NCI-H128 (cell line): ENCODE data around the gene SEPHS2.
"Not testable (repeated sequence)": the region's sequence is repeated elsewhere in the genome, so short reads cannot be mapped to it uniquely, and the experiment has no call there.

Experiments
- DNase-seq: peaks from one replicate; lab custom pipeline; 2025; ENCODE audit not compliant: unreplicated experiment; lab: John Stamatoyannopoulos, UW

The SEPHS2 gene, protein sequence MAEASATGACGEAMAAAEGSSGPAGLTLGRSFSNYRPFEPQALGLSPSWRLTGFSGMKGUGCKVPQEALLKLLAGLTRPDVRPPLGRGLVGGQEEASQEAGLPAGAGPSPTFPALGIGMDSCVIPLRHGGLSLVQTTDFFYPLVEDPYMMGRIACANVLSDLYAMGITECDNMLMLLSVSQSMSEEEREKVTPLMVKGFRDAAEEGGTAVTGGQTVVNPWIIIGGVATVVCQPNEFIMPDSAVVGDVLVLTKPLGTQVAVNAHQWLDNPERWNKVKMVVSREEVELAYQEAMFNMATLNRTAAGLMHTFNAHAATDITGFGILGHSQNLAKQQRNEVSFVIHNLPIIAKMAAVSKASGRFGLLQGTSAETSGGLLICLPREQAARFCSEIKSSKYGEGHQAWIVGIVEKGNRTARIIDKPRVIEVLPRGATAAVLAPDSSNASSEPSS

DNA sequence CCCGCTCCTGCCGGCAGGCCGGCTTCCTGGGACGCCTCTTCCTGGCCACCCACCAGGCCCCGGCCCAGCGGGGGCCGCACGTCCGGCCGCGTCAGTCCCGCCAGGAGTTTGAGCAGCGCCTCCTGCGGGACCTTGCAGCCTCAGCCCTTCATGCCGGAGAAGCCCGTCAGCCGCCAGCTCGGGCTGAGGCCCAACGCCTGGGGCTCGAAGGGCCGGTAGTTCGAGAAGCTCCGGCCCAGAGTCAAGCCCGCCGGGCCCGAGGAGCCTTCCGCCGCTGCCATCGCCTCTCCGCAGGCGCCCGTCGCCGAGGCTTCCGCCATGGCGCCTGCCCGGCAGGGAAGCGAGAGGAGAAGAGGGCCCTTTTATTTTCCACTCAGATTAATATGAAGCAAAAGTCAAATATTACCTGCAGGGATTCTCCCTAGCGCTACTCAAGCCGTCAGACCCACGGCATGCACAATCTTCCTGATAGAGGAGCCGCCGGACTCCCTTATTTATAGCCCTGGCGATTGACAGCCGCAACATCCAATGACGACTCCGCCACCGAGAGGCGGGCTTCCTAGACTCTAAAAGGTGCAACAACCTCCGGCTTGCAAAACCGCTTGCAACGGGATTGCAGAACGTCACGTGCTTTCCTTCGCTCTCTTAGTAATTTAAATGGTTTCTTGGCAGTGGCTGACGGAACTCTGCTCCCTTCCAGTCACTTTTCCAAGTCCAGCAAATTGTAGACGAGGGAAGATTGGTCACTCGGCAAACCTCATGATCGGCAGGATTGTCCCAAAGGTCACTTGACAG is at the start of gene SEPHS2:
TSS of gene SEPHS2 (minus strand) at position 467 of the 795 bp plus-strand sequence. CDS start at position 320, 147 bp downstream.
- DNase-seq = peak; percentile 91

DNA sequence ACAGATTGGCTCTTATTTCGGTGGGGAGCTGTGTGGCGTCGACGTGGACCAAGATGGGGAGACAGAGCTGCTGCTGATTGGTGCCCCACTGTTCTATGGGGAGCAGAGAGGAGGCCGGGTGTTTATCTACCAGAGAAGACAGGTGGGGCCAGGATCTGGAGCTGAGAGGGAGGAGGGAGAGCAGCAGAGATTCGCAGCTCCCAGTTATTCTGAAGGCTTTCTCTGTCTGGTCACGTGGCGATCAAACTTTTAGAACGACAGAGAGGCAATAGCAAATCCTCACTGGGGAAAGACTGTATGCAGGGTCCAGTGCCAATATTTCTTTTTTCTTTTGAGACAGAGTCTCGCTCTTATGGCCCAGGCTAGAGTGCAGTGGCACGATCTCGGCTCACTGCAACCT is 49.0 kb upstream of the SEPHS2 start:
- DNase-seq = no peak

DNA sequence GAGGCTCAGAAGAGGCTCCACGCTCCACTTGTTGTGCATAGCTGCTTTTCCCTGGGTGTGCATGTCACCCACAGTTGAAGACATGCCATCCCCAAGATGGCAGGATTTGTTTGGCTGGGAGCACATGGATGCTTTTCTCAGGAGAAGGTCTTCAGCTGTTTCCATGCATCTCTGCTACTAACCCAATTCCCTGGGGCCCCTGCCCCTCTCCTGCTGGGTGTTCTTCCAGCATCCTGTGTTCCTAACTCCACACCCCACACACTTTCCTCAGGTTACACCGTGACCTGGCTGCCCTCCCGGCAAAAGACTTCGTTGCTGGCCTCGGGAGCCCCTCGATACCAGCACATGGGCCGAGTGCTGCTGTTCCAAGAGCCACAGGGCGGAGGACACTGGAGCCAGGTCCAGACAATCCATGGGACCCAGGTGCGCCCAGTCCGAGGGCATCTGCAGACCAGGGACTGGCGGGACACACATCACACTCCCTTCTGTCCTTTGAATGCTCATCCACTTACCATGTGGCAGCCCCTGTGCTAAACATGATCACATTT is 48.3 kb upstream of the SEPHS2 start:
- no peak for DNase-seq

DNA sequence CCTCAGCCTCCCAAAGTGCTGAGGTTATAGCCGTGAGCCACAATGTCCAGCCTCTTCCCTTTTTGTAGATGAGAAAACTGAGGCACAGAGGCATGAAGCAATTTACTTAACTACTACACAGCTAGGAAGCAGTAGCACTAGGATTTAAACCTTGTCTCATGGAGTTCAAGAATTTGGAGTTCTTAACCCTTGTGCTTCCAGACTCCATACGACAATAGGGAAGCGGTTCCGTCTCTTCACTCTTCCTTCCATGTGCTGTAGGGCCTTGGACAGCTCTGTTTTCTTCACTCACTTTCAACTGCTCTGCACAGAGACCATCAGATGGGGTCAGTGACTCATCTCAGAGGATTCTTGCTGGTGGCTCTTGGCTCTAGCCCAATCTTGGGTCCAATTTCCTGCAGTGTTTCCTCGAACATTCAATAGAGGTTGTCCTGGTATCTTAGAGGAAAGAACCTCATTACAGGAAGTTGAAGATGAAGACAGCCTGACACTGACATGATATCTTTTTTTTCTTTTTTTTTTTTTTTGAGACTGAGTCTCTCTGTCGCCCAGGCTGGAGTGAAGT is 46.2 kb upstream of the SEPHS2 start:
- DNase-seq = no peak

DNA sequence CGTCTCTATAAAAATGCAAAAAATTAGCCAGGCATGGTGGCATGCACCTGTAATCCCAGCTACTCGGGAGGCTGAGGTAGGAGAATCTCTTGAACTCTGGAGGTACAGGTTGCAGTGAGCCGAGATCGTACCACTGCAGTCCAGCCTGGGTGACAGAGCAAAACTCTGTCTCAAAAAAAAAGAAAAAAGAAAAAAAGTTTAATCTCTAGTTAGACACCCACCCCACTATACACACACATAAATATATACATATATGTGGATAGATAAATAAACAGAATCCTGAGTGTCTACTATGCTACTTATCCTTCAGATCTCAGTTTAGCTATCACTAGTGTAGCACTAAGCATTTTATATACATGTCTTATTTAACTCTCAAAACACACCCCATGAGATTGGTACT is 45.6 kb upstream of the SEPHS2 start:
- no peak for DNase-seq

DNA sequence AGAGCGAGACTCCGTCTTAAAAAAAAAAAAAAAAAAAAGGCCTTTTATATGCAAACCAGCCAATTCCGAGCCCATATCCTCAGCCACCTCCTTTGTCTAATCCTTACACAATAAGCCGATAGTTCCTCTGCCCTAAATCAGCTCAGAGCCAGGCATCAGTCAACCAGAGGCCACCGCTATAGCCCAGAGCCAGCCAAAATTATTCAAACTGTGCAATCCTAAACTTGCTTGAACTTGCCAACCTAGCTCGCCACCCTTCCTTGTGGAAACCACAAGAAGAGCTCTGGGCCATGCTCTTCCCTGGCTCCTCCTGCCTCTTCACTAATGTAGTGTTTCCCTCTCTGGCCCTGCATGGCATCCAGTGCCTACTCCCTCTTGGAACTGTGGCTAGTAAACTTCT is 44.5 kb upstream of the SEPHS2 start:
- no peak for DNase-seq

DNA sequence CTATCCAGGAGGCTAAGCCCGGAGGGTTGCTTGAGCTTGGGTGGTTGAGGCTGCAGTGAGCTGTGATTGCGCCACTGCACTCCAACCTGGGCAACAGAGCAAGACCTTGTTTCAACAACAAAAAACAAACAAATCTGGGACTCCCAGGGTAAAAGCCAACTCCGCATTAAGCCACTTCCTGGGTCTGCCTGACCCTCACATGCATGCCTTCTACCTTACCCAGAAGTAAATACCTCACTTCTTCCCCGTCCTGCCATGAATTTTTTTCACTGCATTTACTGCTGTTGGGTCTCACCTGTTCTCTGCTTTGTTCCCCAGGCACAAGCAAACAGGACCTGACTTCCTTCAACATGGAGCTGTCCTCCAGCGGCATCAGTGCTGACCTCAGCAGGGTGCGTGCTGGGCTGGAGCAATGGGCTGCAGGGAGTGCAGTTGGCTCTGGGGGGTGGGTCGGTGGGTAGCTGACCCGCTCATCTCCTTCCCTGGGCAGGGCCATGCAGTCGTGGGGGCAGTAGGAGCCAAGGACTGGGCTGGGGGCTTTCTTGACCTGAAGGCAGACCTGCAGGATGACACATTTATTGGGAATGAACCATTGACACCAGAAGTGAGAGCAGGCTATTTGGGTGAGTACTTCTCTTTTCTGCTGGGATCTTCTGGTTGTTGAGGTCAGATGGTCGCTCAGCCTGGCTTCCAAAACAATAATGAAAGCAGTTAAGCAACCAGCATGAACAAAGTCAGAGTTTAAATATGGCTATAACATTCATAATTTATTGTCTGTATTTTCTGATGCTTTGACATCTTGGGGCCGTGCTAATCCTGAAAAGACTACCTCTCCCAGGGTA is 43.3 kb upstream of the SEPHS2 start:
- DNase-seq = no peak

DNA sequence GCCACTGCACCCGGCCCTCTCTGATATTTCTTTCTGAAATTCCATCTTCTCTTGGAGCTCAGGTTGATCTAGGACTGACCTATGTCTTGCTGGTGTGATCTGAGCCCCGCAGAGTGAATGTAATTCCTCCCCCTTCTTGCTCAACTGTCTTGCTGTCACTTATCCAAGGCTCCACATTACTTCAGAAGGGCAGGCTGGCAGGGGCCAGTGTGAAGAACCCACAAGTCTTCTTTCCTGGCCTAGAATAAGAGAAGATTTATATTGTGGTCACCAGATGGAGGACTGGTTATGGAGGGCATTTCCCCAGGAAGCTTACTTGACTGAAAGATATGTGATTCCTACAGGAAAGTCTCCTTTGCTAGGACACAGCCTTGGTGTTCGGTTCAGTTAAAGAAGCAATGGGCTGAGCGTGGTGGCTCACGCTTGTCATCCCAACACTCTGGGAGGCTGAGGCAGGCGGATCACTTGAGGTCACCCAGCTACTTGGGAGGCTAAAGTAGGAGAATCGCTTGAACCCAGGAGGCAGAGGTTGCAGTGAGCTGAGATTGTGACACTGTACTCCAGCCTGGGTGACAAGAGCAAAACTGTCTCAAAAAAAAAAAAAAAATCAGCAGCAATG is 40.3 kb upstream of the SEPHS2 start:
- no peak for DNase-seq

DNA sequence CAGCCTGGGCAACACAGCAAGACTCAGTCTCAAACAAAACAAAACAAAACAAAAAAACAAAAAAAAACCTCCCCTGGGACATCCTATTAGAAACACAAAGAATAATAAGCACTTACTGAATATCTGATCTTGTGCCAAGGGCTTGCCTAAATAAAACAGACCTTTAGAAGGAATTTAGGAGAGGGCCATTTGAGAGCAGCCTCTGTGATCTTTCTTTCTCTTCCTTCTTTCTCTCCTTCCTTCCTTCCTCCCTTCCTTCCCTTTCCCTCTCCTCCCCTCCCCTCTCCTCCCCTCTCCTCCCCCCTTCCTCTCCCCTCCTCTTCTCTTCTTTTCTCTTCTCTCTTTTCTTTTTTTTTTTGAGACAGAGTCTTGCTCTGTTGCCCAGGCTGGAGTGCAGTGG is 39.2 kb upstream of the SEPHS2 start:
- DNase-seq = no peak

DNA sequence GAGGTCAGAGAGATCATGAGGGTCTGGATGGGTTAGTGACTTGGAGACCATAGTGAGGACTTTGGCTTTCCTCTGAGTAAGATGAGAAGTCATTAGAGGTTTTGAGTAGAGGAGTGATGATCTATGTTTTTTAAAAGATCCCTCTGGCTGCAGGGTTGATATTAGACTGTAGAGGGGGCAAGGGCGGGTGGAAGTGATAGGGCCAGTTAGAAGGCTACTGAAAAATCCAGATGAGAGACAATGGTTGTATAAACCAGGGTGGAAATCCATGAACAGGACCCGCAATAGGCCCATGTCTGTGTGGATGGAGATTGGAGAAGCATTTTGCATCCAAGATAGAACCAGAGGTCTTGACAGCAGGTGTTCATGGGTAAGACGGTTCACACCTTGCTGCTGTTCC is 36.7 kb upstream of the SEPHS2 start:
- DNase-seq = no peak

DNA sequence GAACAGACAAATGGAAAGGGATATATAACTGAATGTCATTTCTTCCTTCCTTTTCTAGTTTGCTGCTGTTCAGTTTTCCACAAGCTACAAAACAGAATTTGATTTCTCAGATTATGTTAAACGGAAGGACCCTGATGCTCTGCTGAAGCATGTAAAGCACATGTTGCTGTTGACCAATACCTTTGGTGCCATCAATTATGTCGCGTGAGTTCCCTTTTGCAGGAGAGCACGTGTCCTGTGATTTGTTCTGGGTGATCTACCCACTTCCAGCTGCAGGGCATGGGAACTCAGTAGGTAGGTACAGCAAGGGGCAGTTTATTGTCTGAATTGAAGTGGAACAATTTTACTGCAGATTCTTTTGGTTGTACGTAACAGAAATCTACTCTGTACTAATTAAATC is 35.7 kb upstream of the SEPHS2 start:
- no peak for DNase-seq

DNA sequence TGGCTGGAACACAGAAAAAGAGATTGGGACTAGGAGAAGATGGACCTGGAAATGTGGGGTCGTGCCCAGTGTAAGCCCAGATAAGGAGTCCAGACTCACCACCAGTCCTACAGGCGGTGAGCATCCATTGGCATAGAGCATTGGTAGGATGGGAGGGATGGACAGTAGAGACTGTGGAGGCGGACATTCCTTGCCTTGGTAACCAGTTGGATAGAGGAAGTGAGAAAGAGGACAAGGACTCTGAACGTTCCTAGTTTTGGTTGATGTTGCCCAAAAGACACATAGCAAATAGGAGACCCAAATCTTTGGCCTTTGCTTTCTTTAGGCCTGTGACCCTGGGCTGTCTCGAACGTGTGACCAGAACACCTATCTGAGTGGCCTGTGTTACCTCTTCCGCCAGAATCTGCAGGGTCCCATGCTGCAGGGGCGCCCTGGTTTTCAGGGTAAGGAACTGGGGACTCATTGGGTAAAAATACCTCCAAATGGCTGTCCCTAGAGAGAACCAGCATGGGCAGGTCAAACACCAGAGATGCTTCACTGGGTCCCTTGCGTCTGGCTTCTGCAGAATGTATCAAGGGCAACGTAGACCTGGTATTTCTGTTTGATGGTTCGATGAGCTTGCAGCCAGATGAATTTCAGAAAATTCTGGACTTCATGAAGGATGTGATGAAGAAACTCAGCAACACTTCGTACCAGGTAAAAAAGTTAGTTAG is 33.2 kb upstream of the SEPHS2 start:
- no peak for DNase-seq

DNA sequence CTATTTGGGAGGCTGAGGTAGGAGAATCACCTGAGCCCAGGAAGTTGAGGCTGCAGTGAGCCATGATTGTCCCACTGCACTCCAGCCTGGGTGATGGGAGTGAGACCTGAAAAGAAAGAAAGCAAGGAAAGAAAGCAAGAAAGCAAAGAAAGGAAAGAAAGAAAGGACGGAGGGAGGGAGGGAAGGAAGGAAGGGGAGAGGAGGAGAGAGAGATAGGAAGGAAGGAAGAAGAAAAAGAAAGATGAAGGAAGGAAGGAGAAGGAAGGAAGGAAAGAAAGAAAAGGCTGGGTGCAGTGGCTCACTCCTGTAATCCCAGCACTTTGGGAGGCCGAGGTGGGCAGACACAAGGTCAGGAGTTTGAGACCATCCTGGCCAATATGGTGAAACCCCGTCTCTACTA is 32.1 kb upstream of the SEPHS2 start:
- not testable (repeated sequence) for DNase-seq

DNA sequence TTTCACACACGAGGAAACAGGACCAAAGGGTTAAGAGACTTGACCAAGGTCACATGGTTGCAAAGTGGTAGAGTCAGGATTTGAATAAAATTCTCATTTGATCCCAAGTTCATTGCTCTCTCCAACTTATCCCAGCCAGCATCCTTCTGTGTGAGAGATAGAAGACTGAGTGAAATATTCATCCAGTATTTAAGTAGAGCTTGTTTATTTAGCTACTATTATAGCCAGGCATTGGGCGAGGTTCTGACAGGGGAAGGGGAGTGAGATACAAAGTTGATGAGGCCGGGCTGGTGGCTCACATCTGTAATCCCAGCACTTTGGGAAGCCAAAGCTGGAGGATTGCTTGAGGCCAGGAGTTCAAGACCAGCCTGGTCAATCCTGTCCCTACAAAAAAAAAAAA is 31.3 kb upstream of the SEPHS2 start:
- DNase-seq = no peak

DNA sequence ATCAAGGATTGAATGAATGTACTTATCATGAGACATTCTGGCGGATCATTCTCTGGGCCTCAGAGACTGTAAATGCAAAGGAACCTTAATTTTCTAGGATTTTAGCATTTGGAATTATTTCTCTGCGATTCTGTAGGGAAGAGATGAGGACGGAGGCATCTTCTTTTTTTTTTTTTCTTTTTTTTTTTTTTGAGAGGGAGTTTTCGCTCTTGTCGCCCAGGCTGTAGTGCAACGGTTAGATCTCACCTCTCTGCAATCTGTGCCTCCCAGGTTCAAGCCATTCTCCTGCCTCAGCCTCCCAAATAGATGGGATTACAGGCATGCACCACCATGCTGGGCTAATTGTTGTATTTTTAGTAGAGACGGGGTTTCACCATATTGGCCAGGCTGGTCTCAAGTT is 29.0 kb upstream of the SEPHS2 start:
- no peak for DNase-seq

DNA sequence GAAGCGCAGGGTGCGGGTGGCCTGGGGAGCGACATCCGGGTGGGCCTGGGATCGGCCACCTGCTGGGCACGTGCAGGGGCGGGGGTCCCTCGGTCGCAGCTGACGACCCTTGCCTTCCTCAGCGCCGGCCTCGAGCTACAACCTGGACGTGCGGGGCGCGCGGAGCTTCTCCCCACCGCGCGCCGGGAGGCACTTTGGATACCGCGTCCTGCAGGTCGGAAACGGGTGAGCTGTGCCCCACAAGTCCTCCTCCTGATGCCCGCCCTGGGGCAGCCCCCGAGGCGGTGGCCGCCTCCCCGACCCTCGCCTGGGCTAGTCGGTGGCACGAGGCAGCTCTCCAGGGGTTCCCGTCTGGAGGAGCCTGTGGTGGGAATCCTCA is 28.4 kb upstream of the SEPHS2 start:
- DNase-seq = no peak

DNA sequence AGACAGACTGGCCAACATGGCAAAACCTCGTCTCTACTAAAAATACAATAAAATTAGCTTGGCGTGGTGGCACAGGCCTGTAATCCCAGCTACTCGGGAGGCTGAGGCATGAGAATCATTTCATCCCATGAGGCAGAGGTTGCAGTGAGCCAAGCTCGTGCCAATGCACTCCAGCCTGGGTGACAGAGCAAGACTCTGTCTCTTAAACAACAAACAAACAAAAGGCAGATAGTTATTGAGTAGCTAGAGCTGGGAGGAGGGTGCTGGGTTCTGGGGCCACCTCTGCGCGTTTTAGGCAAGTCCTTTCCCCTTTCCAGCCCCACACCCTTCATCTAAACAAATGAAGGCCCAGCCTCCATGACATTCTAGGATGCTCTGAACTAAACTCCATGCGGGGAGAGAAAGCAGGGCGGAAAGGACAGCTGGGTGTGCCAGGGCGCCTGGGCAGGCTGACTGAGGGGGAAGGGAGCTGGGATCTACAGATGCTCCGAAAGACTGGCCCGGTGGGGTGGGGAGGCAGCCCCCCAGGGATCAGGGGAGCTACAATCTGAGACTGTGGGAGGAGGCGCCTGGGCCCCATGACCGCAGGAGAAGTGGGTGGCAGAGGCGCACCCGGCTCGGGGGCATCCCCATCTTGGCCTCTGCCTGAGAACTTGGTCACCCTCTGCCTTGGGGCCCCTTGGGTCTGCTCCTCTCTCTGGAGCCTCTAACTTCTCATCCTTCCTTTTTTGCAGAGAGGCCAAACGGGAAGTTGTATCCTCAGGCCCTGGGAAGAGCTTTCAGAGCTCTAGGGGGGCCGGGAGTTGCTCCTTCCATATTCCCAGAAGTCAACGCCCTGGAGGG is 27.8 kb upstream of the SEPHS2 start:
- no peak for DNase-seq

DNA sequence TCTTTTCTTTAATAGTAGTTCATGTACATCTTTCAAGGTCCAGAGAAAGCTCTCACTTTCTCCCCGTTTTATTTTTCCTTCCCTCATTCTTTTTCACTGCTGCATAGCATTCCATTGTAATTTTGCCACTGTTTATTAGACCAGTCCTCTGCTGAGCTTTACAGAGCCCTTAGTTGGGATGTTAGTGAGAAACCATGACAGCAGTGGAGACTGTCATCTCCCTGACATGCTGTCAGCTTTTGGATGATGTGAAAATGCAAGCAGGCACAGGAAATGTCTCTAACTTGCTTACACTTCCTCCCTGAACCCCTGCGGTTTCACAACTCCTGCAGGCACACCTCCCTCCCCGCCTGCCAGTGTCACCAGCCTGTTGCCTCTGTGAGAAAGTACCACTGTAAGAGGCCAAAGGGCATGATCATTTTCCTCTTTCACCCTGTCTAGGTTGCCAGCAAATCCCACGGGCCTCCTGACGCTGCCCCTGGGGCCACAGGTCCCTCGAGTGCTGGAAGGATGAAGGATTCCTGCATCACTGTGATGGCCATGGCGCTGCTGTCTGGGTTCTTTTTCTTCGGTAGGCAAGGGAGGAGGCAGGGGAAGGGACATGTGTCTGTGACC is 26.8 kb upstream of the SEPHS2 start, which contains the start of gene ITGAL:
TSS of gene ITGAL (plus strand) at position 415 of the 615 bp plus-strand sequence. CDS start at position 511, 96 bp downstream.
- DNase-seq = no peak
